K562 (cell line): ENCODE data around the gene CABP7. TPM values are rescaled to one million over a fixed set of nuclear protein-coding genes. Genes with fewer than 3 reads are reported as not detected.

Source experiments
- GTF2A2 ChIP-seq: IDR thresholded peaks from 2 replicates; pipeline ENCODE4 v1.6.1; 2016; ENCODE audit warnings: mild to moderate bottlenecking, missing genetic modification characterization, missing compliant biosample characterization
- KDM1A ChIP-seq, 2 experiments: fragments of 450-650 bp; IDR thresholded peaks; 2 replicates each; pipeline ENCODE4 v1.6.1; 2016; ENCODE audit warnings: mild to moderate bottlenecking in 2 of 2
- polyA plus RNA-seq, 8 experiments: library from polyadenylated mRNA; depleted of rRNA in 4 of 8; stranded (reverse) in 5 of 8; unstranded in 3 of 8; fragments of >200 nt; fragmentation: Nextera tagmentation in 2 of 8; fragmentation: Illumina TruSeq in 1 of 8; extraction: Ambion mirVana in 2 of 8; extraction: Trizol in 1 of 8; gene quantifications; 2 replicates each; pipeline versions ENCODE4 v1.2.1 to v1.2.3, GENCODE V29; 2011 to 2014; ENCODE audit warnings: inconsistent platforms in 1 of 8, missing spikeins in 1 of 8
- total RNA-seq, 7 experiments: library from RNA; depleted of rRNA in 6 of 7; stranded (reverse); fragments of >200 nt in 6 of 7; fragmentation: Illumina TruSeq in 2 of 7; extraction: Trizol in 2 of 7; gene quantifications; 2 replicates each; pipeline versions ENCODE4 v1.2.1 to v1.2.3, GENCODE V29; 2011 to 2021; ENCODE audit warnings: low replicate concordance in 1 of 7
- TF ChIP-seq, protein P1 (sequence below): fragments of 450-650 bp; IDR thresholded peaks from 2 replicates; pipeline ENCODE4 v1.6.1; 2016; ENCODE audit warnings: mild to moderate bottlenecking, moderate library complexity

Gene CABP7
- total and polyA plus RNA-seq, 9 of the 15 experiments (the other 6 are each of a cell fraction or from before 2014, with no cell fraction given) = not detected

GRCh38 chr22:29740216-29740615, 20.4 kb downstream of the CABP7 start (continued):
- TF ChIP-seq, protein P1, sequence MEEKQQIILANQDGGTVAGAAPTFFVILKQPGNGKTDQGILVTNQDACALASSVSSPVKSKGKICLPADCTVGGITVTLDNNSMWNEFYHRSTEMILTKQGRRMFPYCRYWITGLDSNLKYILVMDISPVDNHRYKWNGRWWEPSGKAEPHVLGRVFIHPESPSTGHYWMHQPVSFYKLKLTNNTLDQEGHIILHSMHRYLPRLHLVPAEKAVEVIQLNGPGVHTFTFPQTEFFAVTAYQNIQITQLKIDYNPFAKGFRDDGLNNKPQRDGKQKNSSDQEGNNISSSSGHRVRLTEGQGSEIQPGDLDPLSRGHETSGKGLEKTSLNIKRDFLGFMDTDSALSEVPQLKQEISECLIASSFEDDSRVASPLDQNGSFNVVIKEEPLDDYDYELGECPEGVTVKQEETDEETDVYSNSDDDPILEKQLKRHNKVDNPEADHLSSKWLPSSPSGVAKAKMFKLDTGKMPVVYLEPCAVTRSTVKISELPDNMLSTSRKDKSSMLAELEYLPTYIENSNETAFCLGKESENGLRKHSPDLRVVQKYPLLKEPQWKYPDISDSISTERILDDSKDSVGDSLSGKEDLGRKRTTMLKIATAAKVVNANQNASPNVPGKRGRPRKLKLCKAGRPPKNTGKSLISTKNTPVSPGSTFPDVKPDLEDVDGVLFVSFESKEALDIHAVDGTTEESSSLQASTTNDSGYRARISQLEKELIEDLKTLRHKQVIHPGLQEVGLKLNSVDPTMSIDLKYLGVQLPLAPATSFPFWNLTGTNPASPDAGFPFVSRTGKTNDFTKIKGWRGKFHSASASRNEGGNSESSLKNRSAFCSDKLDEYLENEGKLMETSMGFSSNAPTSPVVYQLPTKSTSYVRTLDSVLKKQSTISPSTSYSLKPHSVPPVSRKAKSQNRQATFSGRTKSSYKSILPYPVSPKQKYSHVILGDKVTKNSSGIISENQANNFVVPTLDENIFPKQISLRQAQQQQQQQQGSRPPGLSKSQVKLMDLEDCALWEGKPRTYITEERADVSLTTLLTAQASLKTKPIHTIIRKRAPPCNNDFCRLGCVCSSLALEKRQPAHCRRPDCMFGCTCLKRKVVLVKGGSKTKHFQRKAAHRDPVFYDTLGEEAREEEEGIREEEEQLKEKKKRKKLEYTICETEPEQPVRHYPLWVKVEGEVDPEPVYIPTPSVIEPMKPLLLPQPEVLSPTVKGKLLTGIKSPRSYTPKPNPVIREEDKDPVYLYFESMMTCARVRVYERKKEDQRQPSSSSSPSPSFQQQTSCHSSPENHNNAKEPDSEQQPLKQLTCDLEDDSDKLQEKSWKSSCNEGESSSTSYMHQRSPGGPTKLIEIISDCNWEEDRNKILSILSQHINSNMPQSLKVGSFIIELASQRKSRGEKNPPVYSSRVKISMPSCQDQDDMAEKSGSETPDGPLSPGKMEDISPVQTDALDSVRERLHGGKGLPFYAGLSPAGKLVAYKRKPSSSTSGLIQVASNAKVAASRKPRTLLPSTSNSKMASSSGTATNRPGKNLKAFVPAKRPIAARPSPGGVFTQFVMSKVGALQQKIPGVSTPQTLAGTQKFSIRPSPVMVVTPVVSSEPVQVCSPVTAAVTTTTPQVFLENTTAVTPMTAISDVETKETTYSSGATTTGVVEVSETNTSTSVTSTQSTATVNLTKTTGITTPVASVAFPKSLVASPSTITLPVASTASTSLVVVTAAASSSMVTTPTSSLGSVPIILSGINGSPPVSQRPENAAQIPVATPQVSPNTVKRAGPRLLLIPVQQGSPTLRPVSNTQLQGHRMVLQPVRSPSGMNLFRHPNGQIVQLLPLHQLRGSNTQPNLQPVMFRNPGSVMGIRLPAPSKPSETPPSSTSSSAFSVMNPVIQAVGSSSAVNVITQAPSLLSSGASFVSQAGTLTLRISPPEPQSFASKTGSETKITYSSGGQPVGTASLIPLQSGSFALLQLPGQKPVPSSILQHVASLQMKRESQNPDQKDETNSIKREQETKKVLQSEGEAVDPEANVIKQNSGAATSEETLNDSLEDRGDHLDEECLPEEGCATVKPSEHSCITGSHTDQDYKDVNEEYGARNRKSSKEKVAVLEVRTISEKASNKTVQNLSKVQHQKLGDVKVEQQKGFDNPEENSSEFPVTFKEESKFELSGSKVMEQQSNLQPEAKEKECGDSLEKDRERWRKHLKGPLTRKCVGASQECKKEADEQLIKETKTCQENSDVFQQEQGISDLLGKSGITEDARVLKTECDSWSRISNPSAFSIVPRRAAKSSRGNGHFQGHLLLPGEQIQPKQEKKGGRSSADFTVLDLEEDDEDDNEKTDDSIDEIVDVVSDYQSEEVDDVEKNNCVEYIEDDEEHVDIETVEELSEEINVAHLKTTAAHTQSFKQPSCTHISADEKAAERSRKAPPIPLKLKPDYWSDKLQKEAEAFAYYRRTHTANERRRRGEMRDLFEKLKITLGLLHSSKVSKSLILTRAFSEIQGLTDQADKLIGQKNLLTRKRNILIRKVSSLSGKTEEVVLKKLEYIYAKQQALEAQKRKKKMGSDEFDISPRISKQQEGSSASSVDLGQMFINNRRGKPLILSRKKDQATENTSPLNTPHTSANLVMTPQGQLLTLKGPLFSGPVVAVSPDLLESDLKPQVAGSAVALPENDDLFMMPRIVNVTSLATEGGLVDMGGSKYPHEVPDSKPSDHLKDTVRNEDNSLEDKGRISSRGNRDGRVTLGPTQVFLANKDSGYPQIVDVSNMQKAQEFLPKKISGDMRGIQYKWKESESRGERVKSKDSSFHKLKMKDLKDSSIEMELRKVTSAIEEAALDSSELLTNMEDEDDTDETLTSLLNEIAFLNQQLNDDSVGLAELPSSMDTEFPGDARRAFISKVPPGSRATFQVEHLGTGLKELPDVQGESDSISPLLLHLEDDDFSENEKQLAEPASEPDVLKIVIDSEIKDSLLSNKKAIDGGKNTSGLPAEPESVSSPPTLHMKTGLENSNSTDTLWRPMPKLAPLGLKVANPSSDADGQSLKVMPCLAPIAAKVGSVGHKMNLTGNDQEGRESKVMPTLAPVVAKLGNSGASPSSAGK = no peak
- TF ChIP-seq GTF2A2 (tag) (no peak), KDM1A (IDR thresholded peaks at IDR 0.05) (no peak)
- TF ChIP-seq, all 486 proteins: peak for 0
